ENCODE results near the gene STAT4. TPM values are rescaled to one million over a fixed set of nuclear protein-coding genes. Genes with fewer than 3 reads are reported as not detected.

The STAT4 gene, protein sequence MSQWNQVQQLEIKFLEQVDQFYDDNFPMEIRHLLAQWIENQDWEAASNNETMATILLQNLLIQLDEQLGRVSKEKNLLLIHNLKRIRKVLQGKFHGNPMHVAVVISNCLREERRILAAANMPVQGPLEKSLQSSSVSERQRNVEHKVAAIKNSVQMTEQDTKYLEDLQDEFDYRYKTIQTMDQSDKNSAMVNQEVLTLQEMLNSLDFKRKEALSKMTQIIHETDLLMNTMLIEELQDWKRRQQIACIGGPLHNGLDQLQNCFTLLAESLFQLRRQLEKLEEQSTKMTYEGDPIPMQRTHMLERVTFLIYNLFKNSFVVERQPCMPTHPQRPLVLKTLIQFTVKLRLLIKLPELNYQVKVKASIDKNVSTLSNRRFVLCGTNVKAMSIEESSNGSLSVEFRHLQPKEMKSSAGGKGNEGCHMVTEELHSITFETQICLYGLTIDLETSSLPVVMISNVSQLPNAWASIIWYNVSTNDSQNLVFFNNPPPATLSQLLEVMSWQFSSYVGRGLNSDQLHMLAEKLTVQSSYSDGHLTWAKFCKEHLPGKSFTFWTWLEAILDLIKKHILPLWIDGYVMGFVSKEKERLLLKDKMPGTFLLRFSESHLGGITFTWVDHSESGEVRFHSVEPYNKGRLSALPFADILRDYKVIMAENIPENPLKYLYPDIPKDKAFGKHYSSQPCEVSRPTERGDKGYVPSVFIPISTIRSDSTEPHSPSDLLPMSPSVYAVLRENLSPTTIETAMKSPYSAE
- total RNA-seq: 4.8 TPM

DNA sequence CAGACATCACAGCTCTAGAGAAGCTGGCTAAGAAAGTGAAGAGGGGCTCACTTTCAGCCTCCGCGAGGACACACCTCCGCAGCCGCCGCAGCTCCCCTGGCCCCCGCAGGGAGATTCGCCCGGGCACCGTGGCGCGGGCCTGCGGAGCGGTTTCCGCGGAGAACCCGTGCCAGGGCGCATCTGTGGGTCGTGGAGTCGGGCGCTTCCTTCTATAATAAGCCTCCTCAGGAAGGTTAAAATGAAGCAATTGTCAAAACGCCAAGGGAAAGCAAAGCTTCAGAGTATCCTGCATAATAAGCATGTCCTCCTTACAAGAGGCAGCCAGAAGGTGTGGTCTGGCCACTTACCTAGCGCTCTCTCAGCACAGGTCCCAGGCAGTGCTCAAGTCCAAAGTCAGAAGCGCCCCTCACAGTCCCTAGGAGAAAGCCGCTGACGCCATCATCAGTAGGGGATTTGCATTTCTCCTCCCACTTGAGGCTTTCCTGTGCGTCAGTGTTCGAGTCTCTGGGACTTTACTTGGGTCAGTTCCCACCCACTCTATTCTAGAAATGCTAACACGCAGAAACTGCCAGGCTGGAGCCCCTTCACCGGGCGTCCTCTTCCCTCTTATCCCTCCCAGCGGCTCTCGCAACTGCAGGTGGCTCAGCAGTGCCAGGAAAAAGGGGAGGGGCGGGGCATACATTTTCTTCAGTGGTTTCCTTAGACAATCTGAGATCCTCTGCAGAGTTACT, at the start of gene STAT4:
STAT4 (minus strand) TSS at position 395 of the 731 bp plus-strand sequence. CDS start 2,791 bp downstream, outside the sequence.
- peak; percentile 52 for DNase-seq

DNA sequence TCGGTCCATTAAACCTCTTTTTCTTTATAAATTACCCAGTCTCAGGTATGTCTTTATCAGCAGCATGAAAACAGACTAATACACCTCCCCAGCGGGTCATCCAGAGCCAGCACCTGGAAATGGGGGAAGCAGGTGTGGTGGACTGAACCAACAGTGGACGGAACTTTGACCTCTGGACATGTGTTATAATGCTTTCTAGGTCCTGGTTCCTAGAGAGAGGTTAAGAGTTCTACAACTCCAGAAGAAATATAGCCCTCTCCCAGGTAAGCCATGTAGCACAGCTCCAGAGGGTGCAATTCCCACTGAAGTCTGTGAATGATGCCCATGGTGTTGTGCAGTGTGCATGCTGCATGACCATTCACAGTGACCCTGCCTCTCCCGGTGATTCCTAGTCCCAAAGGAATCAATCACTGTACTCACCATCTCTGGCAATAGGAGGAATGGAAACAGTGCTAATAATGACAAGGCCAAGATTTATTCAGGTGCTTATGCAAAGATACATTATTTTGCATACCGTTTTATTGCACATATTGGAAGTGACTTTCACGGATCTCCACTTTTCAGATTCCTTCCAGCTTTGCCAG, 49.2 kb upstream of the STAT4 start:
- no peak for DNase-seq

DNA sequence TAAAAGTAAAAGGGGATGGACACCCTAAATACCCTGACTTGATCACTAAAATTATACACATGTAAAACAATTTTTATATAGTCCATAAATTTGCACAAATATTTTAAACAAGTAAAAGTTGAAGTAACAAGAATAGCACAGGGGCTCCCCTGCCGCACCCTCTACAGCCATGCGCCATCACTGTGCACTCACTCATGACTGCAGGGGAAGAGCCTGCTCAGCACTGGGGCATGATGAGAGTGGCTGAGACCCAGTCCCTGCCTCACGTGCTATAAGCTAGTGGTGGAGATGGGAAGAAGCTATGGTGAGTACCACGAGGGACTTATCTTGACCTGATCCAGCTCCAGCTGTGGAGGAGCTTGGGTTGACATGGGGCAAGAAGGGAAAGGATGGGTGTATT, 47.5 kb upstream of the STAT4 start:
- DNase-seq: no peak

DNA sequence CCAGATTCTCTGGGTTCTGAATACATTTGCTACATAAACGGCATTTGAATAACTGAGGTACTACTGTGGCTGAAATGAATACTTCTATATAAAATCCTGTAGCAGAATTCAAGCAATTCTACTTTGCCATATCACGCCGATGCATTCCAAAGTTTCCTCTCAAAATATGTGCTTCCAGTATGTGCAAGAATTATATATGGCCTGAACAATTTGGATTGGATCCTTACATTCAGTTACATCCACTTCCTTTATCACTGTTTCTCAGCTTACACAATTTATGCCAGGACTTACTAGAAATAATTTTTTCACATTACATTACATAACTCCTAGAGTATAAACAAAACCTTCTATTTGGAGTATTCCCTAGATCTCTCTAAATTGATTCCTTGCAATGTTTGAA, 46.3 kb upstream of the STAT4 start:
- DNase-seq: no peak

DNA sequence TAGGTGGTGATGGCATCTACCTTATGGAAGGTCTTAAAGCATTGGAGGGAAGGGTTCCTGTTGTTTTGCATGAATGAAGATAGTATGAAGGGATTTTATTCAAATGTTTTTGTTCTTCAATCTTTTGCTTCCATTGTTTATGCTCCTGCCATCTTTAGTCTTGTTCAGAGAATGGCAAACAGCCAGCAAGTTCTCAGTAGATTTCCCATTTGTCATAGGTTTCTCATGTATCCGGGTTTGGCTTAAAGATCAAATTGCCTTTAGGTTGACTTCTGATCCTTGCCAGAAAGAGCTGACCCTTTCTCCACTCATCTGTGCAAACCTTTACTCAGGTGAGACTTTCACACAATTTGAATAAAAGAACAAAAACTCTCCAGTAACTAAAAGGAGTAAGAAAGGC, 44.2 kb upstream of the STAT4 start:
- DNase-seq: no peak

DNA sequence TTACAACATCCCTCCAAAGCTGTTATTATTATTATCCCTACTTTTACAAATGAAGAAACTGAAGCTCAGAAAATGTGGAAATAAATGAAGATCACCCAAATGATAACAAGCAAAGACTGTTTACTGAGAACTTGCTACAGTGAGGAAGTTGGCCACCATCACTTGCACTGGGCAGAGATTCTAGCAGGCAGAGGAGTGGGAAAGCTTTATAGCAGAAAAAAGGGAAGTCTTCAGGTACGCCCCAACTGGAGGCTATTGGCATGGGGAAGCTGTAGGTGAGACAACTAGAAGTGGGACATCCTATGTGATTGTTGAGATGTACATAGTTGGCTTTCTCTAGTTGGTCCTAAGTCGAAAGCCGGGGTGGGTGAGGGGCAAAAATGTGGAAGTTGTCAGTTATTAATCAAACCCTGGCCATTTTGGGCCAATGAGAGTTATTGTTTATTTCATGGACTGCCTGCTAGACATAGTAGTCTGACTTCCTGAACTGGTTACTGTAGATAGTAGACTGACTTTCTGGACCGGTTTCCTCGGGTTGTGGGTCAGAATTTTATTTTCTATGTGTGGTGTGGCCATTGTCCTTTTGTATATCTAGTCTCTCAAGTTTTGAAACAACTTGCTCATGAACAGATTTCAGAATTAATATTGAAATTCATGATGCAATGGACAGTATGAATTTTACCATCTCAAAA, 40.2 kb upstream of the STAT4 start:
- no peak for DNase-seq

DNA sequence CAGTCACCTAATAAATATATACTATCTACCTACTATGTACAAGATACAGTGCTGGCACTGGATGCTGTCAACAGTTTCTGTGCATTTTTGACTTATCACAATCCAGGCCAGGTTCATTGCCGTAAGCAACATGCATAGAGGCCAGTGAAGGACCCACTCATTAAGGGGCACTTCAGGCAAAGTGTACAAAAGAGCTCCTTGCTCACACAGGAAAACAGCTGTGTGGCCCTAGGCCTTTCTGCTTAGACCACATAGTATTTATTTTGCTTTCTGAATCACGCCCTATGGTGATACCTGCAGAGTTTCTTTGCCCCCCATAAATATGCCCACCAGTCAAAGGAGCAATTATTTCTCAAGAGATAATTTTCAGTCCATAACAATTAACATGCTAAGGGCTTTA, 39.6 kb upstream of the STAT4 start:
- DNase-seq: no peak

DNA sequence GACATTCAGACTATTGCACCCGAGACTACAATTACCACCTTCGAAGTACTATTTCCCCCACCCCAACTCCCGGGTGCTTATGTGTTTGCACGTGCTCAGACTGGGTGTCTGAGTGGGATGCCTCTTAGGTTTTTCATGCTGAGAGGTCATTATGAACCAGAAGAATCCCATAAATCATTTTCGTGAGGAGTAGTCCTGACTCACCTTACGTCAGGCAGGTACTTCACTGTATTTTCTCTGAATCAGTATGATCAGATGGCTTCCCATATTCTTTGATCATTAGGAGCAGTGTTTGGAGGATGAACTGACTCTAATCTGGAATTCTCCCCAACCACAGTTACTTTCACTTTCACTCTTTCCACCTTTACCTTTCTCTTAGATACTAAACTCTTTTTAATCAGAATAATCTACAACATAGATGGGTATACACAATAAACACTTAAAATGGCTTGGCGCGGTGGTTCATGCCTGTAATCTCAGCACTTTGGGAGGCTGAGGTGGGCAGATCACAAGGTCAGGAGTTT, 38.4 kb upstream of the STAT4 start:
- DNase-seq: no peak

DNA sequence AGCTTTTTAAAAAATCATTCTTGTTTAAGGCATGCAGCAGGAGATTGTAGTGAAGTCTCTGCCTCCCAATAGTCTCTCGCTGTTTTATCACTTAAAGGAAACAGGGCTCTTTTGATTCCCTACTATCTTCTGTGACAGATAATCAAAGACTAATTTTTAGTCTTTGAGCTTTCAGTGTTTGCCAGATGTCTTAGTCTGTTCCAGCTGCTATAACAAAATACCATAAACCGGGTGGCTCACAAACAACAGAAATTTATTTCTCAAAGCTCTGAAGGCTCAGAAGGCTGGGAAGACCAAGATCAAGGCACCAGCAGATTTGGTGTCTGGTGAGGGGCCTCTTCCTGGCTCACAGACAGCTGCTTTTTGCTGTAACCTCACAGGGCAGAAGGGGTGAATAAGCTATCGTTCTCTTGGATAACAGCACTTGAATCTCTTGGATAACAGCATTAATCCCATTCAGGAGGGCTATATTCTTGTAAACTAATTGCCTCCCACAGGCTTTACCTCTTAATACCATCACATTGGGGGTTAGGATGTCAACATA, 37.8 kb upstream of the STAT4 start:
- no peak for DNase-seq

DNA sequence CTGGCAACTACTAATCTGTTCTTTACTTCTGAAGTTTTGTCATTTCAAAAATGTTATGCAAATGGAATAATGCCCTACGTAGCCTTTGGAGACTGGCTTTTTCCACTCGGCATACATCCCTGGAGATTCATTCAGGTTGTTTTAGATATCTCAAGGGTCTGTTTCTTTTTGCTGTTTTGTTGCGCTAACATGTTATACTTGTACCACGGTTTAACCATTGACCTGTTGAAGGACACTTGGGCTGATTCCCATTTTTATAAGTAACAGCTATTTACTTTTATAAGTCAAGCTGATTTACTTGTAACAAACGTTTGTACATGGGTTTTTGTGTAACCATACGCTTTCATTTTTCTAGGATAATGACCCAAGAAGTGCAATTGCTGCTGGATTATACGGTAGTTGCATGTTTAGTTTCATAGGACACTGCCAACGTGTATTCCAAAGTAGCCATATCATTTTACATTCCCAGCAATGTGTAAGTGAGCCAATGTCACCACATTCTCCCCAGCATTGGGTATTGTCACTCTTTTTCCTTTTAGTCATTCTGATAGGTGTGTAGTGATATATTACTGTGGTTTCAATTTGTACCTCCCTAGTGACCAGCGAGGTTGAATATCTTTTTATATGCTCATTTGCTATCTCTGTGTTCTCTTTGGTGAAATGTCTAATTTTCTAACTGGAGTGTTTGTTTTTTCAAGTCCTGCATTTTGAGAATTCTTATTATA, 36.5 kb upstream of the STAT4 start:
- DNase-seq: no peak

DNA sequence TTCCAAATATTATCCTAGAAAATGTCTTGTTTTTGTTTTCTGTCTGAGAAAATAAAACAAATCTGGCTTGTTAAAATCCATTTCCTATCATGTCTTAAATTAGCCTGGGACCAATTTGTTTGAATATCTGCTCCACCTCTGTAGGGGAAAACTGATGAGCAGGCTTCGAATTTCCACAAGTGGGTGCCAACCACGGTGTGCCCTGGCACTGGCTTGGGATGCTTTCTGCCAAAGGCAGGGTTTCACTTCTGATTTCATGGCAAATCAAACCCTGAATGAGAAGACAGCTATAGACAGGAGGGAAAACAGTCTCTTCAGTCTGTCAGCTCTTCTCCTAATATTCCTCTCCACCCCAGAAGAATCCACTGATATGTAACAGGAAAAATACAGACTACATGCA, 33.7 kb upstream of the STAT4 start:
- no peak for DNase-seq

DNA sequence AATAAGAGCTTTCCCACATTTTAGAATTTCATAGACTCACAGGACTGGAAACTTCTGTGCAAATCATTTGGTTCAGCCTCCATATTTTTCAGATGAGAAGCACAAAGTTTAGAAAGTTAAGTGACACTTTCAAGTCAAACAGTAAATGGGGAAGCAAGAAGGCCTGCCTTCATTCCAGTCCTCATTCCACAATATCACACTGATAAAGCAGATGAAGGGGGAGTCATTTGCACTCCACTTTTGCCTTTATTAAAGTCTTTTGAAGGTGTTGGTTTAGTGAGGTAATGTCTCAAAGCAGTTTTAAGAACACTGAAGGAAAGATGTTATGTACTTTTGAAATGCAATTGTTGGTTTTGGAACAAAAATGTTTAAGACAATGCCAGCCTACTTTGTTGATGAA, 32.7 kb upstream of the STAT4 start:
- DNase-seq: no peak

DNA sequence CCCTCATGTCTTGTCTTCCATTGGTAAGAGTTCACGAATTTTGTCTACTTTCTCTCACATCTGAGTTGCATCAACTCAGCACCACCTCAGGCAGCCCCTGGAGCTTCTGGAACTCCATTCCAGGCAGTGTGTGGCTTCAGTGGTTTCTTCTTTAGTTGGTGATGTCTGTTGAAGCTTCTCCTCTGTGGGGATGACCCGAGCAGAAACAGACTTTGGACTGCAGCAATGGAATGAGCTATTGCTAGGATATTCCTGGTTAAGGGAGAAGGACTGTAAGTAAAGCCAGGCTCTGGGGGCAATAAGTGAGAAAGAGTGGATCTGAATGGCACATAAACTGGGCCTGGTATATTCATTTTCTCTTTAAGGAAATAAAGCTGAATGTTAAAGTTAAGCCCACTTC, 32.3 kb upstream of the STAT4 start:
- DNase-seq: no peak

DNA sequence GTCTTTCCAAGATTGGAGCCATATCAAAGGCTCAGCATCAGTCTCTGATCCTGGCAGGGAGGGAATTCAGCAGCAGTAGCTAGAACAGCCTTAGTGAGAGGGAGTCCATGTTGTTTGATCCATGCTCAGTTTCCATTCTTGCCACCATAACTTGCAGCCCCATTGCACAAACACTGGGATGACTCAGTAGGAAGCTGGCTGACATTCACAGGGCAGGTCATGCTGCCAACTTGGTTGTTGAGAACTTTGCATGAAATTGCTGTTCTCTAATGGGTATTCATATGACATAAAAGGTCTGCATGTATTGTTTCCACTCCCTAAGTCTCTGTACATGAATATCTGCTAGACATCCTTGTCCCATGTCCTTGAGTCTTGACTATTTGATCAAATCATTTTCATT, 29.9 kb upstream of the STAT4 start:
- no peak for DNase-seq

DNA sequence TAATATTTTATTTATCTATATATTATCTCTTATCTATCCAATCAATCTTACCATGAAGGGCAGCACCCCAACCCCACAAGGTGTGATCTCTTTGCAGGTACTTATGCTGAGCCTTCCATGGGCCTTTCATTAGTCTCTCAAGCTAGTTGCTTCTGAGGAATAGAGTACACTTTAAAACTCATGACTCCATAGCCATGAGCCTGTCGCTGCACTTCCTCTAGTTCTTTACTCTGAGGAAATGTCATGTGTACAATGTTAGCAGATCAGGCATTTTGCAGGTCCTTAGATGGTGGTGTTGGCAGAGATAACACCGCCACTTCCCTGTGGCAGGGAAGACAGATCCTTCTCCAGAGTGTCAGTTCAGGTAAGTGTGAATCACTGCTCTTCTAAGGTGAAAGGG, 29.5 kb upstream of the STAT4 start:
- DNase-seq: no peak

DNA sequence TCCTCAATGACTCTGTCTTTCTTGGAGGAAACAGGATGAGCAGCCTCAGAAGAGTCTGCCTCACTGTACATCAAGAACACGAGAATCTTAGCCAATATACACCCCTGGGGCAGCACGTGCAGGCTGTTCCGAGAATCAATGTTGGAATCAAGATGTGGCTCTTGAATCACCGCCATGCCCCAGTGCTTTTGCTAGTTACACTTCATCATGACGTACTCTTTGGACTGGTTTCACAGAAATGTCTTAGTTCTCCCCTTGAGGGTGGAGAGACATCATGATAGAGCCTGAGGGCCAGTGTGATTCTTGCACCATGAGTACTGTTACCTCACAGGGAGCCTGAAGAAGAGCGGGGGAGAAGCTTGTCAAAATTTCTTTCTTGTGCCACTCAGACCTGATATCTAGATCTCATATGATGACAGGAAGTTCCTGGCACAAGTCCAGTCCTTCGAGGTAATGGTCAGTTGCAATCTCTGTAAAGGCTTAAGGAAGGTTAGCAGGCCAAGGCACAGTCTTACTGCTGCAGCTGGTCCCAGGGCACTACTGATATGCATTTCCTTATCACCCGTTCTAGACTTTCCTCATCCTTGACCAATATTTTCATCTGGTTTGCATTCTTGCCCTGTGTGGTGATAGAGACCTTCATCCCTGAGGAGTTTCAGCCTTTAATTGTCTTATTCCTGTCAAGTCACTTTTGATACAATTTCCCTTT, 28.2 kb upstream of the STAT4 start:
- DNase-seq: peak; percentile 74

DNA sequence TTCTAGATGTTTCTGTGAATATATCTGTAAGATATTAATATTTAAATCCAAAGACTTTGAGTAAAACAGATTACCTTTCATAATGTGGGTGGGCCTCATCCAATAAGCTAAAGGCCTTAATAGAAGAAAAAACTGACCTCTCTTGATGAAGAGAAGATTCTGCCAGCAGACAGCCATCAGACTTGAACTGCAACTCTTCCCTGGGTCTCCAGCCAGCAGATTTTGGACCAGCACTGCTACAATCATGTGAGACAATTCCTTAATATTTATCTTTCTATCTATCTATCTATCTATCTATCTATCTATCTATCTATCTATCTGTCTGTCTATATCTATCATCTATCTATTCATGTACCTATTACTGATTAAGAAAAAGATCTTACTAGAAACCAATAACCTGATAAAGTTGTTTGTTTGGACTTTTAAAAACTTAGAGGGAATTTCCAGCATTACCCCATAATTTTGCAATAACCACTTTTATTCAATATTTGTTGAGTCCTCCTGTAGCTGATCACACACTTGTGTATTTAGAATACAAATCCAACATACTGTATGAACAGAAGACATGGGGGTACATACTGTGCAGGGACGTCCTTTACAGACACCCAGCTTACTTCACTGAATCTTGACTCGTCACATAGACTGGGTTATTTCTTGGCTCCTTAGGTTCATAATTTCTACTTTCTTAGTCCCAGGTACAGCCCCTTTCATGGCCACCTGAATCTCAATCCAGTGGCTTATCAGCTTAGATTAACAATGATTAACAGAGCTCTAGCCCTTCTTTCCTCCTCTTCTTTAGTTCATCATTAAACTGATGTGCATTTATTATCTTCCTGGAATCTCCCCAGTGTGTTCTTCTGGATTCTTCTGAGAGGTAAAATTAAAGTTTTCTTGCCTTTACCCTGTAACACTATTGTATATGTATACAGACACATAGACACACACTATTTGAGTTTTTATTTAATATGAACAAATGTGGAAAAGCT, 27.2 kb upstream of the STAT4 start:
- no peak for DNase-seq

DNA sequence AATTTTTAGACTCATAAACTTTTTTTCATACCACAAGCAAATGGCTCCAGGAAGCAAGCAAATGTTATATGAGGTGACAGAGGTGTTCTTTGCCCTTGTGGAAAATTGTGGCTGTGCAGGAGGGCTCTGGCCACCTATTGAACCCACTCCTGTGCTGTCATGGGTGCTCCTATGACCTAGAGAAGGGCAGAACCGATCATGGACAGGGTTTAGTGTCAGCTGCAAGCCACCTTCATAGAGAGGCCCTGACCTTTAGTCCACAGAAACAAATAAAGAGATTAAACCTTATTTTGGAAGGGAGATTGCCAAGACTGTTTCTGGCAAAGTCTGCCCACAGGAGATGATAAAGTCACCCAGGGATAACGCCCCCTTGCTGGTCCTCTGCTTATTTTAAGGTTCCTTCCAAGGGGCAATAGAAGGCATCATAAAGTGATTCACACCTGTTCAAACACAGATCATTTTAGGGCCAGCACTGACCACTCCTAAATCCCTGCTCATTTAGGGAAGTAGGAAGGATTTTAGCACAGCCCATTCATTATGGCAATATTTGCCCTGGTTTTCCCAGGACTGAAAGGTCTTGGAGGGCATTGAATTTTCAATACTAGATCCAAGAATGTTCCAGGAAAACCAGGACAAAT, 26.1 kb upstream of the STAT4 start:
- no peak for DNase-seq
